HCT116 (cell line): ENCODE measurements around the gene LOXHD1. TPM values are rescaled to one million over a fixed set of nuclear protein-coding genes. Genes with fewer than 3 reads are reported as not detected.

ENCODE experiments used
- ATAC-seq: fragments of 200-7000 bp; cut with Tn5 transposase; 2 replicates; pipeline ENCODE4 v1.9.1; 2020; ENCODE audit warnings: mild to moderate bottlenecking, moderate library complexity
- BruUV-seq: library from RNA; stranded (reverse); fragments of 400-500 nt; replicated peaks from 2 replicates; lab custom pipeline; 2021; lab: Mats Ljungman, UMichigan
- CTCF ChIA-PET: fragments of 300-600 bp; sonication (Branson Sonifier 250); formaldehyde crosslinking; loops from one replicate; lab custom pipeline; 2021; ENCODE audit warnings: antibody characterized with exemption; lab: Charles Lee
- POLR2A ChIA-PET: fragments of 300-600, 350-600 bp; sonication (Branson Sonifier 250); formaldehyde crosslinking; loops from one replicate; lab custom pipeline; 2021; ENCODE audit warnings: antibody characterized with exemption; lab: Charles Lee
- RAD21 ChIA-PET, 2 experiments: fragments of 300-600 bp; sonication (Branson Sonifier 250); formaldehyde crosslinking; loops; one replicate each; lab custom pipeline; 2023; ENCODE audit warnings: low total read pairs in 2 of 2; ENCODE audit not compliant: uncharacterized antibody in 2 of 2, unreplicated experiment in 2 of 2, low non-redundant PET in 1 of 2; lab: Charles Lee
- DNase-seq: peaks from one replicate; pipeline ENCODE4 v3.0.0-alpha.2; 2010; ENCODE audit warnings: low read depth, low spot score
- H2AFZ ChIP-seq: fragments of 200-600 bp; shearing (Covaris generic), sonication (generic); 2 replicates; pipeline ENCODE4 v1.6.1; 2017; ENCODE audit warnings: low read depth, mixed run types, mixed read lengths, antibody characterized with exemption, low read length; ENCODE audit not compliant: poor library complexity, severe bottlenecking
- H3K27ac ChIP-seq: 2 replicates; pipeline ENCODE4 v1.5.1; 2012; ENCODE audit warnings: low read depth, low read length
- H3K27me3 ChIP-seq: fragments of 200-600 bp; sonication (generic); 2 replicates; pipeline ENCODE4 v1.6.1; 2016; ENCODE audit warnings: mixed run types, low read length, mixed read lengths; ENCODE audit not compliant: insufficient read depth
- H3K36me3 ChIP-seq, 2 experiments: fragments of 200-500 bp in 1 of 2; fragments of 200-600 bp in 1 of 2; sonication (Bioruptor generic) in 1 of 2; sonication (generic) in 1 of 2; 2 replicates each; pipeline versions ENCODE4 v1.5.1 to v1.6.1; 2014 to 2016; ENCODE audit warnings: low read length in 2 of 2, inconsistent platforms in 1 of 2, mixed read lengths in 1 of 2, mixed run types in 1 of 2; ENCODE audit not compliant: insufficient read depth in 2 of 2, control insufficient read depth in 1 of 2
- H3K4me1 ChIP-seq, 2 experiments: fragments of 200-600 bp in 1 of 2; sonication (generic) in 1 of 2; 2 replicates each; pipeline versions ENCODE4 v1.5.1 to v1.6.1; 2012 to 2017; ENCODE audit warnings: low read length in 2 of 2, inconsistent platforms in 1 of 2, mild to moderate bottlenecking in 1 of 2, mixed read lengths in 1 of 2, mixed run types in 1 of 2, moderate library complexity in 1 of 2; ENCODE audit not compliant: insufficient read depth in 2 of 2, control insufficient read depth in 1 of 2
- H3K4me2 ChIP-seq: fragments of 200-600 bp; sonication (generic); 2 replicates; pipeline ENCODE4 v1.6.1; 2017; ENCODE audit warnings: mixed run types, low read length, mixed read lengths
- H3K4me3 ChIP-seq, 2 experiments: fragments of 200-600 bp in 1 of 2; sonication (generic) in 1 of 2; replicated peaks in 1 of 2; 2 replicates each; pipeline ENCODE4 v1.5.1; 2011 to 2016; ENCODE audit warnings: low read length in 2 of 2, control low read depth in 1 of 2, low read depth in 1 of 2, mild to moderate bottlenecking in 1 of 2, mixed read lengths in 1 of 2, mixed run types in 1 of 2
- H3K79me2 ChIP-seq: fragments of 200-600 bp; sonication (generic); 2 replicates; pipeline ENCODE4 v1.6.1; 2017; ENCODE audit warnings: mild to moderate bottlenecking, mixed run types, low read length, moderate library complexity, mixed read lengths; ENCODE audit not compliant: insufficient read depth
- H3K9ac ChIP-seq: fragments of 200-600 bp; sonication (generic); 2 replicates; pipeline ENCODE4 v1.6.1; 2016; ENCODE audit warnings: low read length, mixed read lengths
- H3K9me2 ChIP-seq: fragments of 200-600 bp; sonication (generic), shearing (Covaris generic); 2 replicates; pipeline ENCODE4 v1.6.1; 2017; ENCODE audit warnings: mixed run types, mild to moderate bottlenecking, moderate library complexity; ENCODE audit not compliant: insufficient read depth
- H3K9me3 ChIP-seq, 2 experiments: fragments of 200-500 bp in 1 of 2; fragments of 200-600 bp in 1 of 2; sonication (Bioruptor generic) in 1 of 2; sonication (generic) in 1 of 2; 2 replicates each; pipeline ENCODE4 v1.6.1; 2014 to 2017; ENCODE audit warnings: low read length in 2 of 2, mixed read lengths in 2 of 2, inconsistent platforms in 1 of 2, low read depth in 1 of 2, mild to moderate bottlenecking in 1 of 2, mixed run types in 1 of 2, moderate library complexity in 1 of 2; ENCODE audit not compliant: control insufficient read depth in 1 of 2, insufficient read depth in 1 of 2
- H4K20me1 ChIP-seq: fragments of 200-600 bp; sonication (generic), shearing (Covaris generic); 2 replicates; pipeline ENCODE4 v1.6.1; 2017; ENCODE audit warnings: mixed run types, mild to moderate bottlenecking, moderate library complexity; ENCODE audit not compliant: insufficient read depth
- CEBPB ChIP-seq: IDR thresholded peaks from 2 replicates; pipeline ENCODE4 v1.6.1; 2012; ENCODE audit warnings: low read depth
- CTCF ChIP-seq, 3 experiments: fragments of 200-600 bp in 1 of 3; sonication (generic) in 1 of 3; IDR thresholded peaks in 2 of 3; conservative IDR thresholded peaks in 1 of 3; 2 replicates each; pipeline ENCODE4 v1.5.1; 2012 to 2017; ENCODE audit warnings: low read depth in 2 of 3, low read length in 2 of 3, antibody characterized with exemption in 1 of 3, borderline replicate concordance in 1 of 3, control low read depth in 1 of 3, mild to moderate bottlenecking in 1 of 3, mixed read lengths in 1 of 3, mixed run types in 1 of 3, moderate library complexity in 1 of 3; ENCODE audit not compliant: insufficient read depth in 1 of 3
- EGR1 ChIP-seq: IDR thresholded peaks from 2 replicates; pipeline ENCODE4 v1.6.1; 2012; ENCODE audit warnings: low read depth
- ELF1 ChIP-seq: IDR thresholded peaks from 2 replicates; pipeline ENCODE4 v1.6.1; 2012; ENCODE audit warnings: low read depth, borderline replicate concordance
- EZH2phosphoT487 ChIP-seq: fragments of 200-600 bp; IDR thresholded peaks from 2 replicates; pipeline ENCODE4 v1.6.1; 2018; ENCODE audit warnings: antibody characterized with exemption, borderline replicate concordance
- FOSL1 ChIP-seq: IDR thresholded peaks from 2 replicates; pipeline ENCODE4 v1.6.1; 2012; ENCODE audit warnings: low read depth
- JUND ChIP-seq: IDR thresholded peaks from 2 replicates; pipeline ENCODE4 v1.6.1; 2012
- MAX ChIP-seq: IDR thresholded peaks from 2 replicates; pipeline ENCODE4 v1.6.1; 2012
- POLR2A ChIP-seq: IDR thresholded peaks from 2 replicates; pipeline ENCODE4 v1.7.0; 2011; ENCODE audit warnings: borderline replicate concordance; ENCODE audit not compliant: insufficient read depth, insufficient read length; ENCODE audit errors: extremely low read depth
- POLR2AphosphoS5 ChIP-seq: IDR thresholded peaks from 2 replicates; pipeline ENCODE4 v1.6.1; 2011; ENCODE audit warnings: mild to moderate bottlenecking, low read depth, low read length, moderate library complexity
- RAD21 ChIP-seq: IDR thresholded peaks from 2 replicates; pipeline ENCODE4 v1.6.1; 2012; ENCODE audit warnings: low read depth, mild to moderate bottlenecking
- ZBTB33 ChIP-seq: IDR thresholded peaks from 2 replicates; pipeline ENCODE4 v1.6.1; 2011; ENCODE audit warnings: mild to moderate bottlenecking, low read length, moderate library complexity; ENCODE audit not compliant: insufficient replicate concordance; ENCODE audit errors: extremely low read depth
- ZNF274 ChIP-seq: fragments of 200-500 bp; sonication (Bioruptor generic); IDR thresholded peaks from 2 replicates; pipeline ENCODE4 v1.6.1; 2014; ENCODE audit warnings: mild to moderate bottlenecking, low read depth, low read length, inconsistent platforms
- intact Hi-C: fragments of 100-400 bp; cut with micrococcal nuclease; formaldehyde crosslinking; loops from 2 replicates; pipeline ENCODE4 v1.10.0; 2022
- total RNA-seq: library from RNA; stranded (reverse); gene quantifications from one replicate; pipeline ENCODE4 v1.2.1, GENCODE V29; 2021; ENCODE audit not compliant: unreplicated experiment

Gene LOXHD1
- total RNA-seq, 1 experiment from 2014 or later, result not detected

GRCh38 chr18:46449033-46449432 is 208.0 kb downstream of the LOXHD1 start:
- intact Hi-C loops, result no loop called here
- no peaks in the 10 kb centered on the region for H3K27me3 ChIP-seq
- CTCF ChIA-PET, result no interaction called here
- no peak for TF ChIP-seq RAD21
- no peak for TF ChIP-seq ELF1
- TF ChIP-seq CEBPB, result no peak
- TF ChIP-seq EZH2phosphoT487, result no peak
- no peak for TF ChIP-seq ZNF274
- TF ChIP-seq EGR1, result no peak
- TF ChIP-seq JUND, result no peak
- TF ChIP-seq FOSL1, result no peak
- no peak for TF ChIP-seq POLR2A
- TF ChIP-seq POLR2AphosphoS5, result no peak
- no peak for TF ChIP-seq MAX
- TF ChIP-seq CTCF (IDR thresholded peaks at IDR 0.05 in 2 of 3, conservative IDR thresholded peaks at IDR 0.05 in 1 of 3; ENCODE audit: borderline replicate concordance in 1 of 3, insufficient read depth in 1 of 3, low read depth in 2 of 3, low read length in 2 of 3), result no peak
- TF ChIP-seq ZBTB33, result no peak
- TF ChIP-seq, all 23 proteins: peak for 0
- Histone ChIP-seq H3K4me1 (peaks cover 0 to 17% of the 10 kb centered on the region in 2 experiments; a peak in 2 of 4 replicates), H3K36me3 (no peaks in the 10 kb centered on the region), H3K4me2 (peak overlapping the region; percentile 15), H3K27ac (no peak overlapping the region), H3K9me2 (no peaks in the 10 kb centered on the region), H2AFZ (no peak overlapping the region), H3K79me2 (no peaks in the 10 kb centered on the region), H3K9me3 (no peaks in the 10 kb centered on the region), H3K4me3 (no peak overlapping the region), H3K9ac (no peak overlapping the region), H4K20me1 (no peaks in the 10 kb centered on the region)
- DNase-seq, result no peak
- BruUV-seq, result no TSS peak
- ChIA-PET POLR2A (no interaction called here), RAD21 (no interaction called here)
- ATAC-seq, result no peak
